CD4-positive, alpha-beta T cell treated with Interleukin-6 at 100 ng/mL for 8 hours (primary cell): ENCODE data around the gene CDK16.

Experiments used
- DNase-seq: peaks from one replicate; pipeline ENCODE4 v3.0.0-alpha.2; 2020; ENCODE audit warnings: mixed read lengths, low spot score

Gene CDK16

GRCh38 chrX:47209508-47210238 lies 8.8 kb upstream of the CDK16 start:
- no peak for DNase-seq

- DNase-seq = no peak
These were observed 7.6 kb upstream of the CDK16 start for GRCh38 chrX:47210661-47211425.

GRCh38 chrX:47212381-47213293 lies 5.8 kb upstream of the CDK16 start:
- DNase-seq = no peak

GRCh38 chrX:47214435-47215077 lies 3.9 kb upstream of the CDK16 start:
- no peak for DNase-seq

GRCh38 chrX:47215291-47215900 lies 3.1 kb upstream of the CDK16 start:
- DNase-seq = no peak

GRCh38 chrX:47216393-47216925 lies 2.0 kb upstream of the CDK16 start:
- no peak for DNase-seq

- DNase-seq = no peak
These were observed 1.2 kb upstream of the CDK16 start for GRCh38 chrX:47217121-47217851.

- DNase-seq = peak; percentile 99
These were observed 615 bp upstream of the CDK16 start for GRCh38 chrX:47217852-47218279.

GRCh38 chrX:47218920-47219815 lies 687 bp downstream of the CDK16 start:
- DNase-seq = peak; percentile 33

- DNase-seq = no peak
These were observed 3.3 kb downstream of the CDK16 start for GRCh38 chrX:47221756-47222155.

GRCh38 chrX:47222751-47223350 lies 4.4 kb downstream of the CDK16 start:
- DNase-seq = no peak

- DNase-seq = no peak
These were observed 5.2 kb downstream of the CDK16 start for GRCh38 chrX:47223476-47224250.

GRCh38 chrX:47224266-47224895 lies 5.9 kb downstream of the CDK16 start:
- DNase-seq = no peak

- DNase-seq = no peak
These were observed 6.4 kb downstream of the CDK16 start for GRCh38 chrX:47224896-47225290.

- DNase-seq = no peak
These were observed 7.6 kb downstream of the CDK16 start for GRCh38 chrX:47226071-47226470.

GRCh38 chrX:47226531-47227333 lies 8.3 kb downstream of the CDK16 start:
- no peak for DNase-seq

GRCh38 chrX:47227334-47227583 lies 8.8 kb downstream of the CDK16 start:
- DNase-seq = no peak
